A673 (cell line): Measurements from ENCODE around the gene ZDHHC11B.

Source experiments
- EZH2 ChIP-seq: fragments of 200-600 bp; sonication (generic); IDR thresholded peaks from 2 replicates; pipeline ENCODE4 v1.6.1; 2017; ENCODE audit warnings: borderline replicate concordance, low read depth, mild to moderate bottlenecking, mixed read lengths, antibody characterized with exemption, low read length; ENCODE audit not compliant: poor library complexity, severe bottlenecking
- TF ChIP-seq, protein P1 (sequence below): fragments of 300-800, 200-600 bp; sonication (generic); conservative IDR thresholded peaks from 2 replicates; pipeline ENCODE4 v1.5.1; 2017; ENCODE audit warnings: low read depth, mild to moderate bottlenecking, antibody characterized with exemption, low read length, moderate library complexity, mixed read lengths

DNA sequence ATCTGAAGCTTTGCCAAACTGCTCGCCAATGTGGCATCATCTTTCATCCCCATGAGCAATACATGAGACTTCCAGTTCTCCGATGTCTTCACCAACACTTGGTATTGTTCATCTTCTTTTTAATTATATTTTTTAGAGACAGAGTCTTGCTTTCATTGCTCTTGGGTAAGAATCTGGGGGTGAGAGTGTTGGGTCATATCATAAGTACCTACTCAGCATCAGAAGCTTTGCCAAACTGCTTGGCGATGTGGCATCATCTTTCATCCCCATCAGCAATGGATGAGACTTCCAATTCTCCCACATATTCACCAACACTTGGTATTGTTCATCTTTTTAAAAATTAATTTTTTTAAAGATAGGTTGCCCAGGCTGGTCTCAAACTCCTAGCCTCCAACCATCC is 30.9 kb upstream of the ZDHHC11B start:
- no peak for TF ChIP-seq EZH2
- TF ChIP-seq, protein P1, sequence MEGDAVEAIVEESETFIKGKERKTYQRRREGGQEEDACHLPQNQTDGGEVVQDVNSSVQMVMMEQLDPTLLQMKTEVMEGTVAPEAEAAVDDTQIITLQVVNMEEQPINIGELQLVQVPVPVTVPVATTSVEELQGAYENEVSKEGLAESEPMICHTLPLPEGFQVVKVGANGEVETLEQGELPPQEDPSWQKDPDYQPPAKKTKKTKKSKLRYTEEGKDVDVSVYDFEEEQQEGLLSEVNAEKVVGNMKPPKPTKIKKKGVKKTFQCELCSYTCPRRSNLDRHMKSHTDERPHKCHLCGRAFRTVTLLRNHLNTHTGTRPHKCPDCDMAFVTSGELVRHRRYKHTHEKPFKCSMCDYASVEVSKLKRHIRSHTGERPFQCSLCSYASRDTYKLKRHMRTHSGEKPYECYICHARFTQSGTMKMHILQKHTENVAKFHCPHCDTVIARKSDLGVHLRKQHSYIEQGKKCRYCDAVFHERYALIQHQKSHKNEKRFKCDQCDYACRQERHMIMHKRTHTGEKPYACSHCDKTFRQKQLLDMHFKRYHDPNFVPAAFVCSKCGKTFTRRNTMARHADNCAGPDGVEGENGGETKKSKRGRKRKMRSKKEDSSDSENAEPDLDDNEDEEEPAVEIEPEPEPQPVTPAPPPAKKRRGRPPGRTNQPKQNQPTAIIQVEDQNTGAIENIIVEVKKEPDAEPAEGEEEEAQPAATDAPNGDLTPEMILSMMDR, result no peak
